ENCODE measurements around the gene CAP1. TPM values are rescaled to one million over a fixed set of nuclear protein-coding genes. Genes with fewer than 3 reads are reported as not detected.
A peak's percentile ranks its signal among the peaks of the same experiment; 100 is the strongest.

CAP1 gene
- polyA plus RNA-seq, 12 donors = 69.6 to 143 (median 87.0) TPM; not detected in 1

GRCh38 chr1:40092706-40093639 is 52.4 kb downstream of the CAP1 start:
- DNase-seq = no peak

- DNase-seq = no peak
These were observed 54.1 kb downstream of the CAP1 start for GRCh38 chr1:40094466-40095110.

- no peak for DNase-seq
These were observed 55.3 kb downstream of the CAP1 start for GRCh38 chr1:40095806-40096205.

GRCh38 chr1:40096646-40096976 is 56.1 kb downstream of the CAP1 start:
- no peak for DNase-seq

GRCh38 chr1:40096977-40097782 is 56.7 kb downstream of the CAP1 start, which contains the start of gene PPT1:
Gene PPT1, minus strand, starts transcription at chr1:40097252. Its CDS starts 14 bp downstream, at chr1:40097238.
- peak; percentile 74 for DNase-seq

- DNase-seq = no peak
These were observed 61.5 kb downstream of the CAP1 start for GRCh38 chr1:40102038-40102437.

- no peak for DNase-seq
These were observed 62.4 kb downstream of the CAP1 start for GRCh38 chr1:40102896-40103295.

GRCh38 chr1:40105028-40105427 is 64.5 kb downstream of the CAP1 start:
- DNase-seq = no peak

- no peak for DNase-seq
These were observed 66.9 kb downstream of the CAP1 start for GRCh38 chr1:40107290-40107959.

- DNase-seq = no peak
These were observed 69.9 kb downstream of the CAP1 start for GRCh38 chr1:40110389-40110788.

- no peak for DNase-seq
These were observed 73.9 kb downstream of the CAP1 start for GRCh38 chr1:40114400-40114799.

- DNase-seq = no peak
These were observed 79.6 kb downstream of the CAP1 start for GRCh38 chr1:40120128-40120527.

Other genes starting within 250 kb of the CAP1 start
- 10 to 100 TPM in 11 of 12 donors, not detected in 1; 11.8 to 31.5 (median 16.0) TPM for gene TRIT1, start 157.2 kb upstream of the CAP1 start, polyA plus RNA-seq (ENCODE audit: insufficient read length in 12 of 12)
- 10 to 100 TPM in 2 of 12 donors, 1 to 10 TPM in 8, not detected in 2; 1.6 to 25.4 (median 3.5) TPM for gene MYCL, start 138.8 kb upstream of the CAP1 start, polyA plus RNA-seq (ENCODE audit: insufficient read length in 12 of 12)
- gene MFSD2A, start 85.6 kb upstream of the CAP1 start, polyA plus RNA-seq (ENCODE audit: insufficient read length in 12 of 12) = 10 to 100 TPM in 1 of 12 donors, 1 to 10 TPM in 7, under 1 TPM in 3, not detected in 1; 0.68 to 10.7 (median 1.9) TPM
- 10 to 100 TPM in 11 of 12 donors, not detected in 1; 35.8 to 72.2 (median 46.1) TPM for gene PPT1, start 56.5 kb downstream of the CAP1 start, polyA plus RNA-seq (ENCODE audit: insufficient read length in 12 of 12)
- gene RLF, start 120.7 kb downstream of the CAP1 start, polyA plus RNA-seq (ENCODE audit: insufficient read length in 12 of 12) = 10 to 100 TPM in 11 of 12 donors, not detected in 1; 11.4 to 20.7 (median 16.1) TPM
- gene TMCO2, start 207.2 kb downstream of the CAP1 start, polyA plus RNA-seq (ENCODE audit: insufficient read length in 12 of 12) = not detected
- 10 to 100 TPM in 11 of 12 donors, not detected in 1; 25.8 to 50.1 (median 30.5) TPM for gene ZMPSTE24, start 217.5 kb downstream of the CAP1 start, polyA plus RNA-seq (ENCODE audit: insufficient read length in 12 of 12)

All from muscle of arm (tissue), 12 donors.